Stimulated activated CD4-positive, alpha-beta T cell treated with anti-CD3 and anti-CD28 coated beads, Interleukin-1b, Interleukin-23, amount 100 ng/mL, for 1 hour (primary cell): ENCODE measurements around the gene ASPDH.

Source experiments
- DNase-seq, 2 donors: peaks; one replicate each; pipeline ENCODE4 v3.0.0-alpha.2; 2020; ENCODE audit warnings: low read depth in 2 of 2

ASPDH gene

GRCh38 chr19:50514346-50515167 is 844 bp upstream of the ASPDH start:
- no peak for DNase-seq

DNA sequence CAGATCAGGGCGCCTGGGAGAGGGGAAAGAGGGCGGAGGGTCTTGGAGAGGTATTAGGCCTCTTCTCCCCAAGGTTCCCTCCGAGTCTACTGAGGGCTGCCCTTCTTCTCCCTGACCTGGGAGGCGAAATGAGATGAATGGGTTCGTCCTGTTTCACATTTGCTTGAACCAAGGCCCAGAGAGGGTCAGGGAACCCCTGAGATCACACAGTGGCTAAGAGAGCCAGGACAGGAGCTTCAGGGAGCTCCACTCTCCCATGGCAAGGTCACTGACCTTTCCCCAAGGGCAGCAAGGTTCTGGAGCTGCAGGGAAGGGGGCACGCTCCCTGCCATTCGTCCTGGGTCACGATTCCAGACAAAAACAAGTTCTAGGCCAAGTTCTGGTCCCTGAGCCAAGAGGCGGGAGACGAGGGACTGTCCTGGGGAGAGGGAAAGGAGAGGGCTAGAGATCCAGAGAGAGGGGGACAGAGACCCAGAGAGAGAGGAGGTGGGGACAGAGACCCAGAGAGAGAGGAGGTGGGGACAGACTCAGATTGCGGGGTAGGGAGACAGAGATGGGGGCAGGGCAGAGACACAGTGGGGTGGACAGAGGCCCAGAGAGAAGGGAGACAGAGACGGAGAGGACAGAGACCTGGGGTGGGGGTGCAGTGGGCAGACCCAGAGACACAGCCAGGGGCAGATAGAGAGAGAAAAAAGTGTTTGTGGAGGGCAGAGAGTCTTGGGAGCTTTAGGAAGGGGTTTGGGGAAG is 541 bp downstream of the ASPDH start:
- no peak for DNase-seq

- no peak for DNase-seq
These were observed 1.4 kb downstream of the ASPDH start for GRCh38 chr19:50512112-50512998.

GRCh38 chr19:50511069-50511822 is 2.5 kb downstream of the ASPDH start, which contains the start of gene JOSD2:
TSS of gene JOSD2 (minus strand) at chr19:50511191. CDS start at chr19:50510431, 760 bp downstream.
- DNase-seq: peak; percentile 83 to 92

- no peak for DNase-seq
These were observed 3.0 kb downstream of the ASPDH start for GRCh38 chr19:50510700-50511068.

DNA sequence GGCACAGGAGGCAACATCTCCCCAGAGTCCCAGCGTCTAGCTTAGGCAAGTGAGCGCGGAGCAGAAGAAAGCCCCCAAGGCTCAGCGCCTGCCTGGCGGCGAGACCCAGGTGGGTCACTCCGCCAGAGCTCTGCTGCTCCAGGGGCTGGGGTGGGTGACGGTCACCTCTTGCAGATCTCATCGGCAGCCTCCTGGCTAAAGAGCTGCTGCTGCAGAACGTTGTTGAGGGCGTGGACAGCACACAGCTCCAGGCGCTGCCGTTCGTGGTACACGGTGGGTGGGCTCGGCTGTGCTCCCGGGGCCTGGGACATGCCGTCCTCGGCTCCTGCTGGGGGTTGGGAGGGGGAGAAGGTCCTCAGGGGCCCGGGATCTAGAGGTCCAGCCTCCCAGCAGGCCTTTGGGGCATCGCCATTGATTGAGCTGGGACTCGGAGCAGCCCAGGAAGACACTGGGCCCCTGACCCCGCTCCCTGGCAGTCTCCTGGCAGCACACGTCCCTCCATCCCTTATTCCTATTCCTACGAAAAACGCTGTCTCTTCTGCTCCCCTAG is 3.5 kb downstream of the ASPDH start:
- no peak for DNase-seq

GRCh38 chr19:50509366-50509765 is 4.3 kb downstream of the ASPDH start:
- no peak for DNase-seq

GRCh38 chr19:50508843-50509190 is 4.9 kb downstream of the ASPDH start:
- DNase-seq: no peak

GRCh38 chr19:50507376-50507775 is 6.3 kb downstream of the ASPDH start:
- no peak for DNase-seq

DNA sequence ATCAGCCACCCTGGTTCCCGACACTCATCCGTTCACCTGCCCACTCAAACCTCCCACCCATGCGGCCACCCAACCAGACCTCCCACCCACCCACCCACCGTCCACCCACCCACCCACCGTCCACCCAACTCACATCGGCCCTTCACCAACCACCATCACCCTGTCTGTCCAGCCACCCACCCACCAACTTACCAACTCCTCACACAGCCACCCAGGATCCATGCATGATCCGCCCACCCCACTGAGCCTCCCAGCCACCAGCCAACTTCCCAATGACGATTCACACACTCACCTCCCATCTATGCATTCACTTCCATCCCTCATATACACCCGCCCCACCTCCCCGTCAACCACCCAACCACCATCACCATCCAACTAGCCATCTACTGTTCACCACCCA is 7.0 kb downstream of the ASPDH start:
- no peak for DNase-seq

DNA sequence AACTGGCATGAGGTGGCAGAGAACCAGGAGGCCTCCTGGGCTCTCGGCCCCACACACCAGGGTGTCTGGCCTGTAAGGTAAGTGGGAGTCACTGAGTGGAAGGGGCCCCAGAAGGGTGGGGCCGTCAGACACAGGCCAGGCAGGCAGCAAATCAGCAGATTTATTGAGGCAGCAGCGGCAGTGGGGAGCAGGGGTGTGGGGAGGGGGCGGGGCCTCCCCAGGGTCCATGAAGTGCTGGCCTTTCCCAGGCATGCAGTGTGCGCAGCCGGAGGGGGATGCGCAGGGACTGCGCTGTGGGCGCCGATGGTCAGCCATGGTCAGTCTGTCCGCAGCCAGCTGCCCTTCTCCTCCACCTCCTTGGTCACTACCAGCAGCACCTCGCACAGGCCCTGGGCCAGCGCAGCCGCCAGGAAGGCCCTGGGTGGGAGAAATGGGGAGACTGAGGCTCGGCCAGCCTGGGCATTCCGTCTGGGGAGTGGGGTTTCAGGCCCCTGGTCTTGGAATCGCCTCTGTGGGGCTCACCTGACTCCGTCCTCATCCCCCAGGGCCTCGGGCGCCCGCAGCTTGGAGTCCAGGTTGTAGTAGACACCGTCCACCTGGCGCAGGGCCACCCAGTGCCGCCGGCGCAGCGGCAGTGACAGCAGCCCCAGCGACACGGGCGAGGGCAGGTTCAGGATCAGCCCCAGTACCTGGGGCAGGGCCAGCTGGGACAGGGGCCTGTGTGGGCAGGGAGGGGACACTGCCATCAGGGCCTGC is 7.7 kb downstream of the ASPDH start:
- no peak for DNase-seq

DNA sequence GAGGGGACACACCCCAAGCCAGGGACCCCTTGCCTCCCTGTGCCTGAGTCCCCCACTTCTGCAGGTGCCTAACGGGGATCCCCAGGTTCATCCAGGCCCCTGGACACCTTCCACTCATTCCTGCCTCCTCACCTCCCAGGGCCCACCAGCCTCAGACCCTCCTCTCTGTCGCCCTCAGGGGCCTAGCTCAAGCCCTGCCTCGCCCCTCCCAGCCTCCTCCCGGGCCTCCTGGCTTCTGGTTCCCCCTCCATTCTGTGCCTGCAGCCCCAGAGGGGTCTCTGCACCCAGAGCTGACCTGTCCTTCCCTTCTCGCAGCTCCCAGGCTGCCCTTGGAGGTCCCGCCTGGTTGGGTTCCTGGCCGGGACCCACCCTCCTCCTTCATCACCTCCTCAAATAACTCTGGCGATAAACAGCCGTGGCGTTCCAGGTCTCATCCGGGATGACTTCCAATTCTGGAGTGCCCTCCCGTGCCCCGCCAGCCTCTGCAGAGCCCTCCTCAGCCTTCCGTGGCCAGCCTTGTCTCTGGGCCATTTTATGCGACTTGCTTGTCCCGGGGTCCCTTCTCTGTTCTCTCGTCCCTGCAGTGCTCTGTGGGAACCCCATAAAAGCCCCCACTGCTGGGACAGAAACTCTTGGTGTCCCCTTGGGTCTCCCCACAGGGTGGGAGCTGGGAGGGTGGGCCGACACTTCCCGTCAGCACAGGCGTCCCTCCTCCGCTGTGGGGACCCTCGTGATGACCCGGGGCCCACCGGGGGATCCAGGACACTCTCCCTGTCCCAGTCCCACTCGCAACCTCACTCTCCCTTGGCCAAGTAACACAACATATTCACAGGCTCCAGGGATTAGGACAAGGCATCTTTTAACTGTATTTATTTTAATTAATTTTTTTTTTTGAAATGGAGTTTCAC is 11.9 kb downstream of the ASPDH start:
- DNase-seq: no peak

DNA sequence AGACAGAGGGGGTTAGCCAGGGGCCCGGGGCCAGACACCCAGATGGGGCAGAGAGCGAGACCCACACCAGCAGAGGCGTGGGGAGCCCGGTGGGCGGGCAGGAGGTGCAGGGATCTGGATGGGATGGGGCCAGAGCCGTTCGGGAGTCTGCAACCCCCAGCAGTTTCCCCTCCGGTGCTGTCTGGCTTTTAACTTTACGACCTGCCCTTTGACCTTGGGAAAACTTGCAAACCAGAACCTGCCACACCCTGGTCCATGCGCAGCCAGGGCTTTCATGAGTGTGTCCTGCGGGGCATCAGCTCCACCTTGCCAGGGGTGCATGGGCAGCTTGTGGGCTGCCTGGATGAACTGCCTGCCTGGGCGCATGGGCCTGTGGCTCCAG is 12.5 kb downstream of the ASPDH start:
- no peak for DNase-seq

DNA sequence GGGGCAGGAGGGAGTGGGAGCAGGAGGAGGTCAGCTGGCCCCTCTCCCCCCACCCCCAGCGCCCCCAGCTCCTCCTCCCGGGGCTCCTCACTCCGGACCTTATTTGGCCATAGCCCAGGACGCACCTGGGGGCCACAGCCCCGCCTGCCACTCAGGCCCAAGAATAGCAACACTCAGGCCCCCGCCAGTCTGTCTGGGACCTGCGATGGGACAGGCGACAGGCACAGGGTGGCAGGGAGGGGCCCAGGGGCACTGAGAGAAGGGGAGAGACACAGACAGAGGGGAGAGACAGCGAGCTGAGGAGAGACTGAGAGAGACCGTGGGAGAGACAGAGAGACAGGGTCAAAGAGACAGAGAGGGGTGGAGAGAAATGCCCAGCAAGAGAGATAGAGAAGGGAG is 13.0 kb downstream of the ASPDH start:
- no peak for DNase-seq

DNA sequence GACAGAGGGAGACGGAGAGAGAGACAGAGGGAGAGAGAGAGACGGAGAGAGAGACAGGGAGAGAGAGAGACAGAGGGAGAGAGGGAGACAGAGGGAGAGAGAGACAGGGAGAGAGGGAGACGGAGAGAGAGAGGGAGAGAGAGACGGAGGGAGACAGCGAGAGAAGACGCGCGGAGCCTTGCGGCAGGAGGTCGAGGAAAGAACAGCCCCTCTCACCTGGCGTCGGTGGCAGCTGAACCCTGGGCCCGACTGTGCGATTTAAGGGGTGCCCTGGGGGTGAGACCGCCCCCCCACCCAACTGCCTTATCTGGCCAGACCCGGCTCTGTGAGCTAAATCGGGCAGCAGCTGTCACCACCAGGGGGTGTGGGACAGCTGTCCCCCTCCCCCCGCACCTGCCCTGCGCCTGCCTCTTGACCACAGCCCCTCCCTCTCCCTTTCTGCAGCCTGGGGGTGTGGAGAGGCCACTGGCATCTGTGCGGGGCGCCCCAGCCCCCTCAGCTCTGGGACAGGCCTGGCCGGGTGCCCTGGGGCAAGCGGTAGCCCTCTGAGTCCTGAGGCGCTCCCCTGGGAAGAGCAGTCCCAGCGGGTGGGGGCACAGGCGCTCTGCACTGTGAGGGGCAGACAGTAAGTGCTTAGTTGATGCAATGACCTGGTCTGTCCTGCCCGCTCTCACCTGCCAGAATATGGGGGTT is 13.5 kb downstream of the ASPDH start:
- no peak for DNase-seq

- DNase-seq: no peak
These were observed 15.3 kb downstream of the ASPDH start for GRCh38 chr19:50498219-50499056.

DNA sequence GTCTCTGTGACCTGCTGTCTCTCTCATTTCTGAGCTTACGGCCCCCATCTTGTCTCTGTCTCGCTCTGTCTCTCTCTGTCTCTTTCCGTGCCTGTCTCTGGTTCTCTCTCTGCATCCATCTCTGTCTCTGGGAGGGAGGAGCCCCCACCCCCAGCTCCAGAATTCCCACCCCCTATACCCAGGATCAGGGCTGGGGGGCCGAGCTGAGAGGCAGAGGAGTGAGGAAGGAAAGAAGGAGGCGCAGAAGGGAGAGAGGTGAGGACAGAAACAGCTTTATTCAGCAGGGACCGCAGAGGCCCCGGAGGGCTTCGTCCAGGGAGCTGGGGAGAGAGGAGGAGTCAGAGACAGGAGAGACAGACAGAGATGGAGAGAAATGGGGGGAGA is 16.7 kb downstream of the ASPDH start:
- no peak for DNase-seq
